ENCODE results near the gene CYS1. TPM values are rescaled to one million over a fixed set of nuclear protein-coding genes. Genes with fewer than 3 reads are reported as not detected.

The CYS1 gene
- total RNA-seq, 1 experiment from 2014 or later = 1.2 TPM

- Mint-ChIP-seq H3K4me3 (no peak overlapping the region), H3K4me1 (peaks cover 28% of the 10 kb centered on the region), H3K27ac (no peak overlapping the region), H3K36me3 (peaks cover 26% of the 10 kb centered on the region), H3K9me3 (no peaks in the 10 kb centered on the region), H3K27me3 (ENCODE audit: low read depth) (no peaks in the 10 kb centered on the region)
- CTCF ChIA-PET = interaction anchor here (0.6 to 2.1 kb wide), 6 partner anchors 19 to 250 kb away, joined by 3 to 7 read pairs (median 4); no protein-coding TSS in a partner anchor
- POLR2A ChIA-PET = no interaction called here
- DNase-seq (ENCODE audit: low spot score) (no peak), ATAC-seq (no peak)
- TF ChIP-seq STAT6 (CRISPR knock-in tag; conservative IDR thresholded peaks at IDR 0.05; ENCODE audit: low read depth) (no peak), ATF3 (CRISPR knock-in tag; conservative IDR thresholded peaks at IDR 0.05) (no peak), ZMAT4 (CRISPR knock-in tag; IDR thresholded peaks at IDR 0.05) (no peak), CDX4 (CRISPR knock-in tag; IDR thresholded peaks at IDR 0.05; ENCODE audit: borderline replicate concordance) (no peak), ZNF425 (CRISPR knock-in tag; conservative IDR thresholded peaks at IDR 0.05) (no peak), ARID4B (CRISPR knock-in tag; IDR thresholded peaks at IDR 0.05; ENCODE audit: borderline replicate concordance) (no peak), OVOL2 (CRISPR knock-in tag; IDR thresholded peaks at IDR 0.05; ENCODE audit: borderline replicate concordance) (no peak), TEAD1 (CRISPR knock-in tag; IDR thresholded peaks at IDR 0.05) (no peak)
These were observed 26.9 kb downstream of the CYS1 start for GRCh38 chr2:10053351-10053750.

- H3K4me3 Mint-ChIP-seq = no peak overlapping the region
- peaks cover 20% of the 10 kb centered on the region for H3K4me1 Mint-ChIP-seq
- no peaks in the 10 kb centered on the region for H3K9me3 Mint-ChIP-seq
- H3K36me3 Mint-ChIP-seq = peaks cover 33% of the 10 kb centered on the region
- H3K27me3 Mint-ChIP-seq (ENCODE audit: low read depth) = no peaks in the 10 kb centered on the region
- CTCF ChIA-PET = interaction anchor here (0.9 to 2.1 kb wide), 5 partner anchors 20 to 238 kb away, joined by 3 to 7 read pairs (median 4); no protein-coding TSS in a partner anchor
- ATAC-seq (no peak), DNase-seq (ENCODE audit: low spot score) (no peak)
- no peak overlapping the region for H3K27ac Mint-ChIP-seq
- POLR2A ChIA-PET = no interaction called here
- TF ChIP-seq FOXK1 (CRISPR knock-in tag; IDR thresholded peaks at IDR 0.05) (no peak), ZNF425 (CRISPR knock-in tag; conservative IDR thresholded peaks at IDR 0.05) (no peak), TEAD1 (CRISPR knock-in tag; IDR thresholded peaks at IDR 0.05) (no peak), ATF1 (CRISPR knock-in tag; IDR thresholded peaks at IDR 0.05) (no peak), ZNF281 (CRISPR knock-in tag; IDR thresholded peaks at IDR 0.05) (no peak), CREB1 (CRISPR knock-in tag; IDR thresholded peaks at IDR 0.05) (no peak), NR1H2 (CRISPR knock-in tag; IDR thresholded peaks at IDR 0.05) (no peak), MAX (CRISPR knock-in tag; IDR thresholded peaks at IDR 0.05) (no peak), ATF6 (CRISPR knock-in tag; IDR thresholded peaks at IDR 0.05) (no peak)
These were observed 28.0 kb downstream of the CYS1 start for GRCh38 chr2:10052216-10052615.
